HG03354 (cell line): ENCODE measurements around the gene MS4A13.
A peak's percentile ranks its signal among the peaks of the same experiment; 100 is the strongest.
"Not testable (repeated sequence)": the region's sequence is repeated elsewhere in the genome, so short reads cannot be mapped to it uniquely, and the experiment has no call there.

Experiments used
- ATAC-seq: cut with Tn5 transposase; IDR thresholded peaks from one replicate; pipeline ENCODE4 v1.9.1; 2021; ENCODE audit warnings: mild to moderate bottlenecking; ENCODE audit not compliant: unreplicated experiment, poor library complexity, severe bottlenecking

Gene MS4A13

GRCh38 chr11:60528934-60529333, 13.7 kb downstream of the MS4A13 start:
- ATAC-seq: peak; percentile 79

DNA sequence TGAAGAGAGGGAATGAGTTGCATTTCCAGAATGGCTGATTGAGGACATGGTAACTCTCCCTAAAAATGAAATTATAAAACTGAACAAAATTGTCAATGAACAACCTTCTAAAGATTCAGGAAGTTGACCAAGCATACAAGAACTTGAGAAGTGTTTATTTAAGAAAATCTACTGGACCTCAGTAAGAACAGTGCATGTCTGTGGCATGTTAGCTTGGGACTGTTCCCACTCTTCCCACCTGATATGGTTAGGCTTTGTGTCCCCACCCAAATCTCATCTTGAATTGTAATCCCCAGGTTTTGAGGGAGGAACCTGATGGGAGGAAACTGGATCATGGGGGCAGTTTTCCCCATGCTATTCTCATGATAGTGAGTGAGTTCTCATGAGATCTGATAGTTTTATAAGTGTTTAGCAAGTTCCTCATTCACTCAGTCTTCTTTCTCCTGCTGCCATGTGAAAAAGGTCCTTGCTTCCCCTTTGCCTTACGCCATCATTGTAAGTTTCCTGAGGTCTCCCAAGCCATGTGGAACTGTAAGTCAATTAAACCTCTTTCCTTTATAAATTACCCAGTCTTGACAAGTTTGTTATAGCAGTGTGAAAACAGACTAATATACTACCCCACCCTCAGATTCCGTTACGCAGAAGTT, 15.4 kb downstream of the MS4A13 start:
- no peak for ATAC-seq

DNA sequence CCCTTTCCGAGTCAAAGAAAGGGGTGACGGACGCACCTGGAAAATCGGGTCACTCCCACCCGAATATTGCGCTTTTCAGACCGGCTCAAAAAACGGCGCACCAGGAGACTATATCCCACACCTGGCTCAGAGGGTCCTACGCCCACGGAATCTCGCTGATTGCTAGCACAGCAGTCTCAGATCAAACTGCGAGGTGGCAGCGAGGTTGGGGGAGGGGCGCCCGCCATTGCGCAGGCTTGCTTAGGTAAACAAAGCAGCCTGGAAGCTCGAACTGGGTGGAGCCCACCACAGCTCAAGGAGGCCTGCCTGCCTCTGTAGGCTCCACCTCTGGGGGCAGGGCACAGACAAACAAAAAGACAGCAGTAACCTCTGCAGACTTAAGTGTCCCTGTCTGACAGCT, 17.2 kb downstream of the MS4A13 start:
- ATAC-seq: not testable (repeated sequence)

DNA sequence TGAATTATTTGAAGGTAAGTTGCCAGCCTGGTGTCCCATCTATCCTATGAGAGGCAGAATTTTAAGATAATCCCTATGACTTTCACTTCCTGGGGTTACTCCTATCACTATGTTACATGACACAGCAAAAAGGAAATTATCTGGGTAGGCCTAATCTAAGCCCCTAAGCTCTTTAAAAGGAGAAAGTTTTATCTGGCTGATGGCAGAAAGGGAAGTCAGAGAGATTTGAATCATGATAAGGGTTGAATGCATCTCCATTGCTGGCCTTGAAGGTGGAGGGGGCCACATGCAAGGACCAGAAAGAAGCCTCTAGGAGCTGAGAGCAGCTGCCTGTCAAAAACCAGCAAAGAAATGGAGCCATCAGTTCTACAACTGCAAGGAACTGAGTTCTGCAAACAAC, 23.4 kb downstream of the MS4A13 start:
- not testable (repeated sequence) for ATAC-seq

GRCh38 chr11:60544077-60544476, 28.9 kb downstream of the MS4A13 start:
- no peak for ATAC-seq

- no peak for ATAC-seq
Measured at GRCh38 chr11:60561254-60561653, 46.1 kb downstream of the MS4A13 start.

DNA sequence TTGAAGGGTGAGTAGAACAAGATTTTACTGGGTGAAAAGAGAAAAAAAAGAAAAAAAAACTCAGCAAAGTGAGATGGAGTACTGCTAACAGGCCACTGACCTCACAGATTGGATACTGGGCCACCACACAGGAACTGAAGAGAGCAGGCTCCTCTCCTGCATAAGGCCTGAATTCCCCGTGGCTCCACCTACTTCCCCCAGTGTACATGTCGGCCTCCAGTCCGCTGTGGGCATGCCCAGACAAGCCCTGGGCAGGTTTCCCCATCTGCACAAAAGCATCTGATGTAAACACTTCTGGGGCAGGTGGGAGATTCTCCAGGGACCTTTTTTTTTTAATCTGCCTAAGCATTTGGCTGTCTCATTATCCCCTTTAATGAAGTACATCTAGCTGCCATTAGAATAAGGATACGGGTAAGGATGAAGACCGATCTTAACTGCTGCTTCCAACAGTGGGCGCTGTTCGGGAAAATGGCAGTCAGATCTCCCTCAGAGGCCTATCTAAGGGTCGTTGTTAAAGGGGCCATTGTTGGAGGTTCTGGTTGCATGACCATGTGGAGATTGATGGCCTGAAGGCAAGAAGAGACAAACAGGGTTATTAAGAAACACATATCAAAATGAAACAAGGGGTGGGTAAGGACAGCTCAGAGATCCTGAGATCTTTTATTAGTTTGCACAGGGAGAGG, 48.5 kb downstream of the MS4A13 start:
- ATAC-seq: no peak

DNA sequence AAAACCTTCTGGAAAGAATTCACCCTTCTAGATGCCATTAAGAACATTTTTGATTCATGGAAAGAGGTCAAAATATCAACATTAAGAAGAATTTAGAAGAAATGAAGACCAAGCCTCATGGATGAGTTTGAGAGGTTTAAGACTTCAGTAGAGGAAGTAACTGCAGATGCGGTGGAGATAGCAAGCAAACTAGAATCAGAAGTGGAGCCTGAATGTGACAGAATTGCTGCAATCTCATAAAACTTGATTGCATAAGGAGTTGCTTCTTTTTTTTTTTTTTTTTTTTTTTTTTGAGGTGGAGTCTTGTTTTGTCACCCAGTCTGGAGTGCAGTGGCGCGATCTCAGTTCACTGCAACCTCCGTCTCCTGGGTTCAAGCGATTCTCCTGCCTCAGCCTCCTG, 51.6 kb downstream of the MS4A13 start:
- no peak for ATAC-seq

GRCh38 chr11:60570970-60571369, 55.8 kb downstream of the MS4A13 start:
- peak; percentile 53 for ATAC-seq

GRCh38 chr11:60589611-60590010, 74.4 kb downstream of the MS4A13 start:
- ATAC-seq: no peak
